Progenitor cell of endocrine pancreas (in vitro differentiated cells): ENCODE measurements around the gene NHERF1. TPM values are rescaled to one million over a fixed set of nuclear protein-coding genes. Genes with fewer than 3 reads are reported as not detected.

Source experiments
- DNase-seq: peaks from one replicate; pipeline ENCODE4 v3.0.0; 2021; ENCODE audit warnings: low spot score; ENCODE audit not compliant: unreplicated experiment
- H3K27ac Mint-ChIP-seq: 2 replicates; pipeline ENCODE4 v1.8.0; 2021; ENCODE audit warnings: mild to moderate bottlenecking, moderate library complexity, mixed read lengths
- H3K27me3 Mint-ChIP-seq: 2 replicates; pipeline ENCODE4 v1.8.0; 2021; ENCODE audit warnings: mixed read lengths
- H3K36me3 Mint-ChIP-seq: 2 replicates; pipeline ENCODE4 v1.8.0; 2022; ENCODE audit warnings: mixed read lengths; ENCODE audit not compliant: insufficient read depth
- H3K4me1 Mint-ChIP-seq: 2 replicates; pipeline ENCODE4 v1.8.0; 2021; ENCODE audit warnings: low read depth, mixed read lengths
- H3K4me3 Mint-ChIP-seq: 2 replicates; pipeline ENCODE4 v1.8.0; 2021; ENCODE audit warnings: low read depth, mild to moderate bottlenecking, moderate library complexity, mixed read lengths
- H3K9me3 Mint-ChIP-seq: 2 replicates; pipeline ENCODE4 v1.8.0; 2021; ENCODE audit warnings: low read depth, mixed read lengths
- CTCF ChIP-seq: fragments of 200-600 bp; sonication (generic); IDR thresholded peaks from one replicate; pipeline ENCODE4 v1.5.0; 2021; ENCODE audit warnings: antibody characterized with exemption, mild to moderate bottlenecking; ENCODE audit not compliant: unreplicated experiment
- total RNA-seq: library from RNA; stranded (reverse); gene quantifications from 2 replicates; pipeline ENCODE4 v1.2.1, GENCODE V29; 2021

Gene NHERF1
- total RNA-seq, 1 donor from 2014 or later, result 143 TPM

GRCh38 chr17:74768069-74768762 is 19.8 kb downstream of the NHERF1 start:
- H3K36me3 Mint-ChIP-seq, result peaks cover 21% of the 10 kb centered on the region
- TF ChIP-seq CTCF, result no peak
- no peak for DNase-seq
- H3K9me3 Mint-ChIP-seq, result no peaks in the 10 kb centered on the region
- H3K4me3 Mint-ChIP-seq, result no peak overlapping the region
- H3K27me3 Mint-ChIP-seq, result no peaks in the 10 kb centered on the region
- peak overlapping the region; percentile 84 for H3K27ac Mint-ChIP-seq
- peaks cover 31% of the 10 kb centered on the region for H3K4me1 Mint-ChIP-seq

- Mint-ChIP-seq H3K4me1 (peaks cover 27% of the 10 kb centered on the region), H3K27me3 (no peaks in the 10 kb centered on the region), H3K36me3 (peaks cover 21% of the 10 kb centered on the region), H3K9me3 (no peaks in the 10 kb centered on the region), H3K4me3 (no peak overlapping the region), H3K27ac (peak overlapping the region; percentile 84)
- DNase-seq, result no peak
- TF ChIP-seq CTCF, result no peak
Measured at GRCh38 chr17:74768763-74769114, 20.3 kb downstream of the NHERF1 start.

GRCh38 chr17:74769266-74769855 is 20.9 kb downstream of the NHERF1 start:
- Mint-ChIP-seq H3K9me3 (no peaks in the 10 kb centered on the region), H3K27ac (peak overlapping the region; percentile 41), H3K4me1 (peaks cover 25% of the 10 kb centered on the region), H3K36me3 (peaks cover 24% of the 10 kb centered on the region), H3K4me3 (no peak overlapping the region), H3K27me3 (no peaks in the 10 kb centered on the region)
- DNase-seq, result no peak
- no peak for TF ChIP-seq CTCF

- H3K4me1 Mint-ChIP-seq, result peaks cover 19% of the 10 kb centered on the region
- no peaks in the 10 kb centered on the region for H3K9me3 Mint-ChIP-seq
- H3K27me3 Mint-ChIP-seq, result no peaks in the 10 kb centered on the region
- TF ChIP-seq CTCF, result no peak
- H3K27ac Mint-ChIP-seq, result peak overlapping the region; percentile 85
- peaks cover 22% of the 10 kb centered on the region for H3K36me3 Mint-ChIP-seq
- H3K4me3 Mint-ChIP-seq, result no peak overlapping the region
- no peak for DNase-seq
Measured at GRCh38 chr17:74769856-74770497, 21.5 kb downstream of the NHERF1 start.

GRCh38 chr17:74770498-74771318 is 22.3 kb downstream of the NHERF1 start:
- Mint-ChIP-seq H3K27me3 (no peaks in the 10 kb centered on the region), H3K27ac (peak overlapping the region; percentile 85), H3K36me3 (peaks cover 22% of the 10 kb centered on the region), H3K9me3 (no peaks in the 10 kb centered on the region), H3K4me1 (peaks cover 20% of the 10 kb centered on the region), H3K4me3 (no peak overlapping the region)
- peak; percentile 92 for TF ChIP-seq CTCF
- DNase-seq, result peak; percentile 67
